ENCODE measurements around the gene BRD1. TPM values are rescaled to one million over a fixed set of nuclear protein-coding genes. Genes with fewer than 3 reads are reported as not detected.
A peak's percentile ranks its signal among the peaks of the same experiment; 100 is the strongest.

The BRD1 gene
- total and polyA plus RNA-seq, 8 donors, result 14.0 to 26.3 (median 17.8) TPM

DNA sequence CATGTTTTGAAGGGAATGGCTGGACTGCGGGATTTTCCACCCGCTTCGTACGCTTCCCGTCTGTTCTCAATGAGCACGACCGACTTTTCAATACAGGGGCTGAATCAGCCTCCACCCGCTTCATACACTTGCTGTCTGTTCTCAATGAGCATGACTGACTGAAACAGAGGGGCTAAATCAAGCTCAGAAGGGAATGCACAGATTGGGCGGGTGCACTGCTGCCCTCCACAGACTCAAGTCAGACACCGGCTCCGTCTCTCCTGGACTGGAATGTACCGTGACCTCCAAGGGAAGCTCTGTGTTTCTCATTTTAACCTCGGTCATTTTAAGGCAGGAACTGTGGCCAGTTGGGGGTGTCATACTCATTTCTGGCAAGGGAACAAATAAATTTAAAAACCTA, 48.5 kb downstream of the BRD1 start:
- intact Hi-C loops (cut with DNase I), result no loop called here
- no peak for DNase-seq
- Histone ChIP-seq H3K36me3 (peaks cover 11 to 41% (median 13%) of the 10 kb centered on the region in 3 donors), H3K4me3 (no peak overlapping the region), H3K27ac (no peak overlapping the region), H3K4me1 (no peaks in the 10 kb centered on the region), H3K9me3 (no peaks in the 10 kb centered on the region), H3K27me3 (no peaks in the 10 kb centered on the region)
- TF ChIP-seq, protein P1, sequence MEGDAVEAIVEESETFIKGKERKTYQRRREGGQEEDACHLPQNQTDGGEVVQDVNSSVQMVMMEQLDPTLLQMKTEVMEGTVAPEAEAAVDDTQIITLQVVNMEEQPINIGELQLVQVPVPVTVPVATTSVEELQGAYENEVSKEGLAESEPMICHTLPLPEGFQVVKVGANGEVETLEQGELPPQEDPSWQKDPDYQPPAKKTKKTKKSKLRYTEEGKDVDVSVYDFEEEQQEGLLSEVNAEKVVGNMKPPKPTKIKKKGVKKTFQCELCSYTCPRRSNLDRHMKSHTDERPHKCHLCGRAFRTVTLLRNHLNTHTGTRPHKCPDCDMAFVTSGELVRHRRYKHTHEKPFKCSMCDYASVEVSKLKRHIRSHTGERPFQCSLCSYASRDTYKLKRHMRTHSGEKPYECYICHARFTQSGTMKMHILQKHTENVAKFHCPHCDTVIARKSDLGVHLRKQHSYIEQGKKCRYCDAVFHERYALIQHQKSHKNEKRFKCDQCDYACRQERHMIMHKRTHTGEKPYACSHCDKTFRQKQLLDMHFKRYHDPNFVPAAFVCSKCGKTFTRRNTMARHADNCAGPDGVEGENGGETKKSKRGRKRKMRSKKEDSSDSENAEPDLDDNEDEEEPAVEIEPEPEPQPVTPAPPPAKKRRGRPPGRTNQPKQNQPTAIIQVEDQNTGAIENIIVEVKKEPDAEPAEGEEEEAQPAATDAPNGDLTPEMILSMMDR (IDR thresholded peaks at IDR 0.05), result no peak
- FAIRE-seq, result no peak
- ATAC-seq, result no peak
- WGBS, 2 donors, result 94 to 96% methylated on average over 13 of the region's 13 CpGs

- ATAC-seq (no peak), DNase-seq (peak in 1 of 6 donors; percentile 38), FAIRE-seq (no peak)
- H3K36me3 ChIP-seq, result peaks cover 7 to 45% (median 16%) of the 10 kb centered on the region in 3 donors
- H3K4me1 ChIP-seq, result no peaks in the 10 kb centered on the region
- H3K9me3 ChIP-seq, result no peaks in the 10 kb centered on the region
- intact Hi-C loops (cut with DNase I), result no loop called here
- 89 to 90% methylated on average over 40 of the region's 40 CpGs for WGBS, 2 donors
- no peak overlapping the region for H3K27ac ChIP-seq
- TF ChIP-seq, protein P1 (IDR thresholded peaks at IDR 0.05), result no peak
- H3K4me3 ChIP-seq, result no peak overlapping the region
- H3K27me3 ChIP-seq, result no peaks in the 10 kb centered on the region
Observed at GRCh38 chr22:49777569-49778249, 50.0 kb downstream of the BRD1 start.

DNA sequence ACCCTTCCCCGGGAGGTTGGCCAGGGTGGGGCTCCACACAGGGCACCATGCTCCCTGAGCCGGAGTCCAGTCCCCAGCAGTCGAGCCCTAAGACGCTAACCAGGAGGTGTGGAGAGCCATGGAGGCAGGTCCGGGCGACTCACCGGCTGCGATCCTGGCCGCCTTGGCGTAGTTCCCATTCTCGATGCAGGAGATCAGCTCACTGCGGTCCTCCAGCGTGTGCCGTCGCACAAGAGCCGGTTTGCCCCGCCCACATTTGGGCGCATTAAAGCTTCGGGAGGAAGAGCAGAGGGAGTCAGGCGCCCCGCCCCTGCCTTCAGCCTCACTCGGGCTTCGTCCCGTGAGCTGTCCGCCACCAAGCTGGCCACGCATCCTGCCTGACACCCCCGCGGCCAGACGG, 50.8 kb downstream of the BRD1 start:
- Histone ChIP-seq H3K4me3 (no peak overlapping the region), H3K36me3 (peaks cover 7 to 48% (median 16%) of the 10 kb centered on the region in 3 donors), H3K27ac (no peak overlapping the region), H3K27me3 (no peaks in the 10 kb centered on the region), H3K9me3 (no peaks in the 10 kb centered on the region), H3K4me1 (no peaks in the 10 kb centered on the region)
- intact Hi-C loops (cut with DNase I), result no loop called here
- TF ChIP-seq, protein P1 (IDR thresholded peaks at IDR 0.05), result no peak
- WGBS, 2 donors, result 94% methylated on average over 28 to 29 of the region's 29 CpGs
- no peak for FAIRE-seq
- peak in 1 of 4 donors; percentile 14 for ATAC-seq
- DNase-seq, result peak in 1 of 6 donors; percentile 70

DNA sequence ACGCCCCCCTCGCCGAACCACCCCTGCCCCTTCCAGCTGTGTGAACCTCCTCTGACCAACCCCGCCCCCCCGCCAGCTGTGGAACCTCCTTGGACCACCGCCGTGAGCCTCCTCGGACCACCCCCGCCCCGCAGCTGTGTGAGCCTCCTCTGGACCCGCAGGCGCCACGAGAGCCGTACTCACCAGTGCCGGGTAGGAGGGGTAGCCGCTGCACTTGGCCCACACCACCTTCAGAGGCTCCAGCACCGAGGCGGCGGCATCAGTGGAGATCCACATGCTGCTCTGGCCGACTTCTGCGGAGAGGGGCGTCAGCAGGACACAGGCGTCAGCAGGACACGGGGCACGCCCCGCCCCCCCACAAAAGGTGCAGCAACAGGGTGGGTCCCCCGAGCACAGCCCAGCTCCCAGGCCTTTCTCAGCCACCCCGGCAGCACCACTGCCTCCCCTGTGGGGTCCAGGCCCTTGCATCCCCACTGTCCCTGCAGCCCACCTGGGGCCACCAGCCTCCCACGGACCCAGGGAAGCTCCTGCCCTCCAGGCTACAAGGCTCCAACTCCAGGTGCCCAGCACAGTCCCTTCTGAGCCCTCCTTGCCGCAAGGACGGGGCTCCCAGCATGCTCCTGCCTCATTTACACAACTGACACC, 51.7 kb downstream of the BRD1 start:
- TF ChIP-seq, protein P1 (IDR thresholded peaks at IDR 0.05), result no peak
- ATAC-seq (no peak), FAIRE-seq (no peak), DNase-seq (no peak)
- Histone ChIP-seq H3K27ac (no peak overlapping the region), H3K27me3 (no peaks in the 10 kb centered on the region), H3K4me1 (no peaks in the 10 kb centered on the region), H3K9me3 (no peaks in the 10 kb centered on the region), H3K4me3 (no peak overlapping the region), H3K36me3 (peaks cover 7 to 48% (median 16%) of the 10 kb centered on the region in 3 donors)
- intact Hi-C loops (cut with DNase I), result no loop called here
- WGBS, 2 donors, result 96 to 97% methylated on average over 30 to 31 of the region's 31 CpGs
